GM12892 (cell line): ENCODE results near the gene NKX1-2. TPM values are rescaled to one million over a fixed set of nuclear protein-coding genes. Genes with fewer than 3 reads are reported as not detected.

Source experiments
- DNase-seq: peaks from one replicate; pipeline ENCODE4 v3.0.0; 2011; ENCODE audit not compliant: insufficient read length
- FAIRE-seq: peaks from 2 replicates; lab custom pipeline; 2011; peaks lifted over from hg19 to GRCh38; lab: Jason Lieb, UNC
- POLR2A ChIP-seq: IDR thresholded peaks from 2 replicates; pipeline ENCODE4 v1.6.1; 2011; ENCODE audit warnings: low read depth, low read length, control low read depth
- POLR2AphosphoS5 ChIP-seq: IDR thresholded peaks from 2 replicates; pipeline ENCODE4 v1.6.1; 2011; ENCODE audit warnings: low read depth, low read length, control low read depth
- TAF1 ChIP-seq: IDR thresholded peaks from 2 replicates; pipeline ENCODE4 v1.6.1; 2011; ENCODE audit warnings: low read depth, mild to moderate bottlenecking, control low read depth, low read length, borderline replicate concordance
- polyA plus RNA-seq: library from polyadenylated mRNA; unstranded; fragments of >200 nt; gene quantifications from one replicate; pipeline ENCODE4 v1.2.1, GENCODE V29; 2012; ENCODE audit warnings: missing spikeins, inconsistent platforms; ENCODE audit not compliant: missing spikeins

The NKX1-2 gene
- not detected for polyA plus RNA-seq

- TF ChIP-seq TAF1 (no peak), POLR2AphosphoS5 (no peak), POLR2A (no peak)
- DNase-seq = no peak
- no peak for FAIRE-seq
Measured at GRCh38 chr10:124450012-124450782, at the start of gene NKX1-2. Gene NKX1-2, minus strand, starts transcription at chr10:124450035. Its CDS starts 92 bp downstream, at chr10:124449943.

GRCh38 chr10:124498056-124498455 is 48.2 kb upstream of the NKX1-2 start:
- FAIRE-seq (no peak), DNase-seq (no peak)
- no peak for TF ChIP-seq TAF1
- TF ChIP-seq POLR2AphosphoS5 = no peak
- no peak for TF ChIP-seq POLR2A

- DNase-seq (no peak), FAIRE-seq (no peak)
- TF ChIP-seq POLR2A (no peak), TAF1 (no peak), POLR2AphosphoS5 (no peak)
Measured at GRCh38 chr10:124497196-124497881, 47.5 kb upstream of the NKX1-2 start.

- no peak for FAIRE-seq
- DNase-seq = no peak
- TF ChIP-seq TAF1 (no peak), POLR2AphosphoS5 (no peak), POLR2A (no peak)
Measured at GRCh38 chr10:124496620-124497019, 46.8 kb upstream of the NKX1-2 start.

- no peak for TF ChIP-seq TAF1
- TF ChIP-seq POLR2A = no peak
- TF ChIP-seq POLR2AphosphoS5 = no peak
- DNase-seq (no peak), FAIRE-seq (no peak)
Measured at GRCh38 chr10:124496150-124496549, 46.3 kb upstream of the NKX1-2 start.

- FAIRE-seq = no peak
- no peak for DNase-seq
- TF ChIP-seq POLR2AphosphoS5 (no peak), TAF1 (no peak), POLR2A (no peak)
Measured at GRCh38 chr10:124495725-124496124, 45.9 kb upstream of the NKX1-2 start.

- no peak for TF ChIP-seq TAF1
- no peak for TF ChIP-seq POLR2AphosphoS5
- TF ChIP-seq POLR2A = no peak
- FAIRE-seq = no peak
Measured at GRCh38 chr10:124495162-124495561, 45.3 kb upstream of the NKX1-2 start.

GRCh38 chr10:124494046-124494807 is 44.4 kb upstream of the NKX1-2 start:
- FAIRE-seq (no peak), DNase-seq (no peak)
- no peak for TF ChIP-seq TAF1
- no peak for TF ChIP-seq POLR2A
- TF ChIP-seq POLR2AphosphoS5 = no peak

More at GRCh38 chr10:124495162-124495561, 45.3 kb upstream of the NKX1-2 start:
- no peak for DNase-seq

- FAIRE-seq = no peak
- DNase-seq = no peak
- no peak for TF ChIP-seq POLR2AphosphoS5
- no peak for TF ChIP-seq TAF1
- TF ChIP-seq POLR2A = no peak
Measured at GRCh38 chr10:124493214-124493882, 43.5 kb upstream of the NKX1-2 start.

GRCh38 chr10:124492266-124492665 is 42.4 kb upstream of the NKX1-2 start:
- no peak for DNase-seq
- TF ChIP-seq POLR2AphosphoS5 (no peak), TAF1 (no peak), POLR2A (no peak)
- FAIRE-seq = no peak
